GM23338 (cell line): ENCODE results near the gene OR13C2.

Experiments used
- CREB1 ChIP-seq: fragments of 250-450 bp; sonication (Bioruptor Pico); IDR thresholded peaks from 2 replicates; pipeline ENCODE4 v1.5.0; 2020; ENCODE audit warnings: low read depth, mild to moderate bottlenecking, moderate library complexity
- EZH2 ChIP-seq: fragments of 200-600 bp; sonication (generic); IDR thresholded peaks from one replicate; pipeline ENCODE4 v1.8.0; 2017; ENCODE audit warnings: antibody characterized with exemption, mild to moderate bottlenecking, low read depth; ENCODE audit not compliant: unreplicated experiment
- NANOG ChIP-seq: IDR thresholded peaks from 2 replicates; pipeline ENCODE4 v1.6.1; 2016; ENCODE audit warnings: antibody characterized with exemption, borderline replicate concordance
- TF ChIP-seq, protein P1 (sequence below), 2 experiments: fragments of 200-600 bp in 1 of 2; sonication (generic) in 1 of 2; conservative IDR thresholded peaks; 2 replicates each; pipeline versions ENCODE4 v1.5.1 to v1.6.1; 2016 to 2017; ENCODE audit warnings: antibody characterized with exemption in 2 of 2, low read depth in 2 of 2, mild to moderate bottlenecking in 2 of 2, moderate library complexity in 1 of 2
- TF ChIP-seq, protein P2 (sequence below): IDR thresholded peaks from one replicate; pipeline ENCODE4 v1.6.1; 2018; ENCODE audit warnings: antibody characterized with exemption; ENCODE audit not compliant: unreplicated experiment

DNA sequence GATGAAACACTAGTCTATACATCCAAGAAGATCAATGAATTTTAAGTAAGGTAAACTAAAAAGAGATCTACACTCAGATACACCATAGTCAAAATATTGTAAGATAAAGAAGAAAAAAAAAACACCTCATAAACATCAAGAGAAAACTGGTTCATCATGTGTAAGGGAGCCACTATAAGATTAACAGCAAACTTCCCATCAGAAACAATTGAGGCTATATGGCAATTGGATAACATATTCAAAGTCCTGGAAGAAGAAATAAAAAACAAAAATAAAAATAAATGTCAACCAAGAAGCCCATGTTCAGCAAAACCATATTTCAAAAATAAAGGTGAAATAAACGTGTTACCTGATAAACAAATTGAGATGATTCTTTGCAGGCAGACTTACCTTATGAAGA is 32.8 kb downstream of the OR13C2 start:
- no peak for TF ChIP-seq NANOG
- TF ChIP-seq, protein P1, sequence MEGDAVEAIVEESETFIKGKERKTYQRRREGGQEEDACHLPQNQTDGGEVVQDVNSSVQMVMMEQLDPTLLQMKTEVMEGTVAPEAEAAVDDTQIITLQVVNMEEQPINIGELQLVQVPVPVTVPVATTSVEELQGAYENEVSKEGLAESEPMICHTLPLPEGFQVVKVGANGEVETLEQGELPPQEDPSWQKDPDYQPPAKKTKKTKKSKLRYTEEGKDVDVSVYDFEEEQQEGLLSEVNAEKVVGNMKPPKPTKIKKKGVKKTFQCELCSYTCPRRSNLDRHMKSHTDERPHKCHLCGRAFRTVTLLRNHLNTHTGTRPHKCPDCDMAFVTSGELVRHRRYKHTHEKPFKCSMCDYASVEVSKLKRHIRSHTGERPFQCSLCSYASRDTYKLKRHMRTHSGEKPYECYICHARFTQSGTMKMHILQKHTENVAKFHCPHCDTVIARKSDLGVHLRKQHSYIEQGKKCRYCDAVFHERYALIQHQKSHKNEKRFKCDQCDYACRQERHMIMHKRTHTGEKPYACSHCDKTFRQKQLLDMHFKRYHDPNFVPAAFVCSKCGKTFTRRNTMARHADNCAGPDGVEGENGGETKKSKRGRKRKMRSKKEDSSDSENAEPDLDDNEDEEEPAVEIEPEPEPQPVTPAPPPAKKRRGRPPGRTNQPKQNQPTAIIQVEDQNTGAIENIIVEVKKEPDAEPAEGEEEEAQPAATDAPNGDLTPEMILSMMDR (conservative IDR thresholded peaks at IDR 0.05; ENCODE audit: low read depth in 2 of 2), result no peak
- TF ChIP-seq CREB1 (CRISPR knock-in tag), result no peak
- TF ChIP-seq, protein P2, sequence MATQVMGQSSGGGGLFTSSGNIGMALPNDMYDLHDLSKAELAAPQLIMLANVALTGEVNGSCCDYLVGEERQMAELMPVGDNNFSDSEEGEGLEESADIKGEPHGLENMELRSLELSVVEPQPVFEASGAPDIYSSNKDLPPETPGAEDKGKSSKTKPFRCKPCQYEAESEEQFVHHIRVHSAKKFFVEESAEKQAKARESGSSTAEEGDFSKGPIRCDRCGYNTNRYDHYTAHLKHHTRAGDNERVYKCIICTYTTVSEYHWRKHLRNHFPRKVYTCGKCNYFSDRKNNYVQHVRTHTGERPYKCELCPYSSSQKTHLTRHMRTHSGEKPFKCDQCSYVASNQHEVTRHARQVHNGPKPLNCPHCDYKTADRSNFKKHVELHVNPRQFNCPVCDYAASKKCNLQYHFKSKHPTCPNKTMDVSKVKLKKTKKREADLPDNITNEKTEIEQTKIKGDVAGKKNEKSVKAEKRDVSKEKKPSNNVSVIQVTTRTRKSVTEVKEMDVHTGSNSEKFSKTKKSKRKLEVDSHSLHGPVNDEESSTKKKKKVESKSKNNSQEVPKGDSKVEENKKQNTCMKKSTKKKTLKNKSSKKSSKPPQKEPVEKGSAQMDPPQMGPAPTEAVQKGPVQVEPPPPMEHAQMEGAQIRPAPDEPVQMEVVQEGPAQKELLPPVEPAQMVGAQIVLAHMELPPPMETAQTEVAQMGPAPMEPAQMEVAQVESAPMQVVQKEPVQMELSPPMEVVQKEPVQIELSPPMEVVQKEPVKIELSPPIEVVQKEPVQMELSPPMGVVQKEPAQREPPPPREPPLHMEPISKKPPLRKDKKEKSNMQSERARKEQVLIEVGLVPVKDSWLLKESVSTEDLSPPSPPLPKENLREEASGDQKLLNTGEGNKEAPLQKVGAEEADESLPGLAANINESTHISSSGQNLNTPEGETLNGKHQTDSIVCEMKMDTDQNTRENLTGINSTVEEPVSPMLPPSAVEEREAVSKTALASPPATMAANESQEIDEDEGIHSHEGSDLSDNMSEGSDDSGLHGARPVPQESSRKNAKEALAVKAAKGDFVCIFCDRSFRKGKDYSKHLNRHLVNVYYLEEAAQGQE, result no peak
- no peak for TF ChIP-seq EZH2
